Astrocyte of the hippocampus (primary cell): ENCODE results near the gene GLP2R.
"Not testable (repeated sequence)": the region's sequence is repeated elsewhere in the genome, so short reads cannot be mapped to it uniquely, and the experiment has no call there.

Experiments
- DNase-seq: peaks from one replicate; pipeline ENCODE4 v3.0.0; 2011; ENCODE audit warnings: low read depth, low spot score

GLP2R gene

GRCh38 chr17:9825641-9826150 is at the start of gene GLP2R:
Gene GLP2R (plus strand): TSS chr17:9825924. CDS start chr17:9826064, 140 bp downstream.
- DNase-seq, result no peak

GRCh38 chr17:9776911-9777310 is 48.8 kb upstream of the GLP2R start:
- DNase-seq, result no peak

- DNase-seq, result no peak
Observed at GRCh38 chr17:9780552-9780951, 45.2 kb upstream of the GLP2R start.

- DNase-seq, result no peak
Observed at GRCh38 chr17:9783050-9783449, 42.7 kb upstream of the GLP2R start.

DNA sequence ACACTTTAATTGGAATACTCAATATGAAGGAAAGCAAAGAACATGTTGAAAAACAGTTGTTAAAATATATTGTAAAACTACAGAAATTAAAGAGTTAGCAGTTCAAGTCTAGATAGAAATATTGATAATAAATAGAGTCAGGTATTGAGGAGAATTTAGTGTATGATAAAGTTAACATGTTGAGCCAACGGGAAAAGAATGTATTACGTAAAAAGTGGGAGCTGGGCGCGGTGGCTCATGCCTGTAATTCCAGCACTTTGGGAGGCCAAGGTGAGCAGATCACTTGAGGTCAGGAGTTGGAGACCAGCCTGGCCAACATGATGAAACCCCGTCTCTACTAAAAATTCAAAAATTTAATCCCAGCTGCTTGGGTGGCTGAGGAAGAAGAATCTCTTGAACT is 42.3 kb upstream of the GLP2R start:
- DNase-seq, result not testable (repeated sequence)

DNA sequence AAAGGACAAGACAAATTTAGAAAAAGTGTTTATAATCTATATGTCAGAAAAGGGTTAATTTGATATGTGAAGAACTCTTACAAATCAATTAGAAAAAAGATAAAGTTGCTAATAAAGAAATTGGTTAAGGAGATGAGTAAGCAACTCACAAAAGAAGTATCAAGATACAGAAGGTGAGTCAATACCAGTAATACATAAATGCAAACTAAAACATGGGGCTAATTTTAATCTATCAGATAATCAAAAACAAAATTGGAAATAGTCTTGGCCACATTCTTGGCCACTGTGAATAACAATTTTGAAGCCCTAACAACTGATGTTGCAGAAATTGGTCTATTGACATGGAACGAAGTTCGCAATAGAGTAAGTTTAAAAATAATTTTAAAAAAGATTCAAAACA is 41.2 kb upstream of the GLP2R start:
- no peak for DNase-seq

DNA sequence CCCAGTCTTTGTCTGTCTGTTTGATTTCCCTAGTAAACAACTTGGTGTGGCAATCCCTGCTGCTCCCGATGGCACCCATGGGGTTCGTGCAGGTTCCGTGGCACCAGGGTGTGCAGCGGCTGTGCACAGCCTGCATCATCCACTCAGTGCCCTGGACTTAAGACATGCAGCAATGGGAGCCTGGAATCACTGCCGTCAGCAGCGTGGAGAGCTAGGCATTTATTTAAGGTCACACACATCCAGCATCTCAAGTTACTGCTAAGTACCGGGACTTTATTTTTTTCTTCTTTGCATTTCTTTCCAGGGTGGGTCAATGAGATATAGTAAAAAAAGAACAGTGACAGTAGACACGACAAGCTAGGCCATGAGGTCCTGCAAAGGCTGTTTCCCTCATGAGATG is 37.1 kb upstream of the GLP2R start:
- no peak for DNase-seq

- no peak for DNase-seq
Observed at GRCh38 chr17:9790316-9790715, 35.4 kb upstream of the GLP2R start.

GRCh38 chr17:9790889-9791876 is 34.5 kb upstream of the GLP2R start, which contains the start of gene DHRS7C:
Gene DHRS7C (minus strand): TSS chr17:9791592. CDS start chr17:9791284, 308 bp downstream.
- no peak for DNase-seq

DNA sequence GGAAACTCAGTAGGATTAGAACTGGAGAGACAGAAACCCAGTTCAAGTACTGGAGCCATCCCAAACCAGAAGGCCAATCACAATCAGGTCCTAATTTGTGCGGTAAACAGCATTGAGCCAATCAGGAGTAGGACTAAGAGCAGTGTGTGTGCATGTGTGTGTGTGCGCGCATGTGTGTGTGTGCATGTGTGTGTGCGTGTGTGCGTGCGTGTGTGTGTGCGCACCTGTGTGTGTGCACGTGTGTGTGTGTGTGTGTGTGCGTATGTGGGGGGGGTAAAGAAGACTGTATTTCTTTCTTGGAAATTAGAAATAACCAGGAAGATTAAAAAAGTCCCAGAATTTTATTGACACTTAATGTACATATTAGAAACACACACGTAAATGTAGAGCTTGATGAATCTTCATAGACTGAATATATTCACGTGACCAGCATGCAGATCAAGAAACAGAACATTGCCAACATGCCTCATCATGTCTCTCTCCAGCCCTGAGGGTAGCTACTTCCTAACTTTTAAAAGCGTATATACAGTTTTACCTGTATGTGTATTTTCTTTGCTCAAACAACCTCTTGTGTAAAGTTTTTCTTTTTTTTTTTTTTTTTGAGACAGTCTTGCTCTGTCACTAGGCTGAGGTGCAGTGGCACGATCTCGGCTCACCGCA is 33.4 kb upstream of the GLP2R start:
- DNase-seq, result no peak

DNA sequence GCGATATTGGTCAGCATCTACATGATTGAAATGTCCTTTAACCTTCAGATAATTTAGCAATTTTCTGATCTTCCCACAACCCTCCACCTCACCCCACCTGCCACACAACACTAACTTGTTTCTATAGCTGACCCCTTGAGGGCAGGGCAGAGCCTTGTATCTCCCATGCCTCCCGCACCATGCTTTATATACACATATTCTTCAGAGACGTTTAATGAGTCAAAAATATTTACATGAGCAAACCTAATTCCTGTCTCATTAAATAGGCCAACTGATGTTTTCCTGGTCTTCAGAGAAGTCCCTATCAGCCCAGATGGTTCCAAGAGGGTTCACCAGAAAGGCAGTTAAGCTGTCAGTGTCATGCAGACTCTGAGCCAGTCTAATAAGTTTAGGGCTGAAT is 27.7 kb upstream of the GLP2R start:
- no peak for DNase-seq

DNA sequence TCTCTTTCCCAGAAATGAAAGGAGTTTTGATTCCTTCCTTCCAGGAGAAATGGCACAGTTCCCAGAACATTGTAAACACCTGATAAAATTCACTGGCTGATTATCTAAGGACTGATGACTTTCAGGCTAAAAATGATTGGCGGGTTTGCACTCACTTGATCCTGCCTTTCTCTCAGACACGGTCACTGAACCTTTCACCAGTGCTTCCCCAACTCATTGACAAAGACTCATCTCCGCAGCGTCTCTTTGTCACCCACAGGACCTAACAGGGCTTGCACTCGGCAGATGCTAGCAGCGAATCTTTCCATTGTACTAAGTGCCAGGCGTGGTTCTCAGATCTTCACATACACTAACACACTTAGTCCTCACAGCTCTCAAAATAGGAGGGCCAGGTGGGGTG is 27.0 kb upstream of the GLP2R start:
- no peak for DNase-seq

DNA sequence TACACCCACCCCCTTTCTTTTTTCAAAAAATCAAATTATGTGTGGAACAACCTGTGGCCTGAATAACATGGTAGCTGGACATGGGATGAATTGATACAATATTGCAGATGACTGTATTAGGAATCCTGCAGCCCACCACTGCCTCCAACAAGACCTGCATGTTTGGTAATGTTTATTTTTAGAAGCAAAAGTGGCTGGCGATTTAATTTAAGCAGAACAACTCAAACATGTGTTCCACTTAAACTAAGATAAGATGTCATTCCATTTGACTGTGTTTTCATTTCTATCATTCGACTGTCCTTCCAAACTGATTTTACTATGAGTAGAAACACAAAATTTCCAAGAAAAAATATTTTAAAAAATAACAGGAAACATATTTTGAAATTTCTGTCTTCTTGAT is 24.2 kb upstream of the GLP2R start:
- no peak for DNase-seq

- DNase-seq, result no peak
Observed at GRCh38 chr17:9802294-9802693, 23.4 kb upstream of the GLP2R start.

- DNase-seq, result no peak
Observed at GRCh38 chr17:9802697-9803096, 23.0 kb upstream of the GLP2R start.

- DNase-seq, result no peak
Observed at GRCh38 chr17:9805769-9806168, 20.0 kb upstream of the GLP2R start.

DNA sequence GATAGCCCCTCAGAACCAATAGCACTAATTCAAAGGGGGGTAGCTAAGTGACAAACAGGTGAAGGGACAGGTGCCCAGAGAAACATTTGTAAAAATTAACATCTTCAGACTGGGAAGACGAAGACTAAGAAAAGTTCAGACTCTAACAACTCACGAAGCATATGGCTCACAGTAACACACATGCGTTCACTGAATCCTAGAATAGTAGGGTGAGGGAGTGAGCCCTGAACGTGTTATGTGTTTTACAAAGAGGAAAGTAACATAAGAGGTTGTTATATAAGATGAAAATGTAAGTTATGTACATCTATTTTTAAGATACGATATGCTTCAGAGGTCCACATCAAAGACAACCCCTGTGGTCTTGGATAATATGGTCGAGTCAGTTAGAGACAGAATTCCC is 19.0 kb upstream of the GLP2R start:
- DNase-seq, result no peak

DNA sequence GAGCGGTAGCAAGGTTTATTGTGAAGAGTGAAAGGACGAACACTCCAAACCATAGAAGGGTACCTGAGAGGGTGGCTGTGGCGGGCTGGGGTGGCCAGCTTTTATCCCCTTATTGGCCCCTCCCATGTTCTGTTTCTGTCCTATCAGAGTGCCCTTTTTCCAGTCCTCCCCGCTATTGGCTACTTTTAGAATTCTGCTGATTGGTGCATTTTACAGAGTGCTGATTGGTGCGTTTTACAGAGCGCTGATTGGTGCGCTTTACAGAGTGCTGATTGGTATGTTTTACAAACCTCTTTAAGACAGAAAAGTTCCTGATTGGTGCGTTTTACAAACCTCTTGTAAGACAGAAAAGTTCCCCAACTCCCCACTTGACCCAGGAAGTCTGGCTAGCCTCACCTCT is 16.3 kb upstream of the GLP2R start:
- DNase-seq, result no peak

DNA sequence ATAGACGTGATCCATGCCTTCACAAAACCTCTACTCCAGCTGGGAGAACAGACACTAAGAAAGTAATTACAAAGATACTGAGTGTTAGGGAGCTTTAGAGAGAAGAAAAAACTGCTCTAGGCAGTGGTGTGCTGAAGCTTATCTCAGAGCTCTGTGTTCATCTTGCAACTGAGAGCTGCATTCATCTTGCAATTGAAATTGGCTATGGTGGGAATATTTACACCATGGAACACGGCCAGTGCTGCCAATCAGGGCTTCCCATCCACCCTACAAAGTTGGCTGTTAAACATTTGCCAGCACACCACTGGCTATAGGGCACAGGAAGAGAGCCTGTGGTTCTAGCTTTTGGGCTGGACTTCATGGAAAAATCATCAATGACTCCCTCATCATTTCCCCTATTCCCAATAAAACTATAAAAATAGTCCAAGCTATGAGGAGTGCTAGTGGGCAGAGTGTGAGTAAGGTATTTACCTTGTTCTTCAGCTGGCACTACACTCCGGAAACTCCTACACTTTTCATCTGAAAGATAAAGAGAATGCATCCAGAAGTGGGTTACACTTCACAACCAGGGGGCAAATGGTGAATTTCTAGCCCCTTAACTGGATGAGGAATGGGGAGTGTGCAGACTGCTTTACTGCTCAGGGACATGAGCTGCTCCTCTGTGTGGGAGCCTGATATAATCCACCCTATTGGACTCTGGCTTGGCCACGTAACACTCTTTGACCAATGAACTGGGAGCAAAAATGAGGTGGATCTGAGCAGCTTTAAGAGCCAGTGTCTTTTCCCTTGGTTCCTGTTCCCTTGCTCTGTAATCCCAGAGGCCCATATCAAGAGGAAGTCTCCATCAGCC is 15.4 kb upstream of the GLP2R start:
- DNase-seq, result no peak

DNA sequence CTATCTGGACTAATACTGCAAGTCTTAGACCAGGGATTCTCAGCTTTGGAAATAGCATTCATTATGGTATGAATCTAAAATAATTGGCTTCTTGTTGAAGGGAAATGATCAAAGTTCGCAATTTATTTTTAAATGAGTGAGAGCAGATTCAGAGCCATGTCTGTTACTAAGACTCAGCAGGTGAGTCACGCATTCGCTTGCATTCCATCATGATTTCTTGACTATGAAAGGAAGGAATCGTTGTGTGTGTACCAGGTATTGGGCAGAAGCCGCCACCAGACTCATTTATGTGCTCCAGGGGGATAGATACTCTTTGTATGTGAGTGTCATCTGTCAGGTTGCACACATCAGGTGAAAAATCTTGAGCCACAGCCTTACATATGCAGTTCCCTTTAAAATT is 14.6 kb upstream of the GLP2R start:
- no peak for DNase-seq

GRCh38 chr17:9811537-9811936 is 14.2 kb upstream of the GLP2R start:
- DNase-seq, result no peak

GRCh38 chr17:9813166-9813565 is 12.6 kb upstream of the GLP2R start:
- no peak for DNase-seq
